ENCODE data around the gene SRCAP.
"Not testable (repeated sequence)": the region's sequence is repeated elsewhere in the genome, so short reads cannot be mapped to it uniquely, and the experiment has no call there.

The SRCAP gene

GRCh38 chr16:30699615-30700099 is 686 bp downstream of the SRCAP start:
- no peak for DNase-seq

GRCh38 chr16:30700491-30700890 is 1.5 kb downstream of the SRCAP start:
- DNase-seq: no peak

- no peak for DNase-seq
Observed at GRCh38 chr16:30700971-30701370, 2.0 kb downstream of the SRCAP start.

- DNase-seq: not testable (repeated sequence)
Observed at GRCh38 chr16:30703071-30703470, 4.1 kb downstream of the SRCAP start.

GRCh38 chr16:30703971-30704370 is 5.0 kb downstream of the SRCAP start:
- DNase-seq: no peak

GRCh38 chr16:30706046-30706445 is 7.1 kb downstream of the SRCAP start:
- DNase-seq: no peak

- DNase-seq: no peak
Observed at GRCh38 chr16:30710971-30711370, 12.0 kb downstream of the SRCAP start.

GRCh38 chr16:30711712-30712111 is 12.7 kb downstream of the SRCAP start:
- no peak for DNase-seq

- no peak for DNase-seq
Observed at GRCh38 chr16:30715750-30716445, 16.9 kb downstream of the SRCAP start.

- DNase-seq: no peak
Observed at GRCh38 chr16:30720086-30720485, 21.1 kb downstream of the SRCAP start.

- no peak for DNase-seq
Observed at GRCh38 chr16:30720694-30721093, 21.7 kb downstream of the SRCAP start.

GRCh38 chr16:30721167-30721566 is 22.2 kb downstream of the SRCAP start:
- DNase-seq: no peak

GRCh38 chr16:30721606-30722005 is 22.6 kb downstream of the SRCAP start:
- peak; percentile 66 for DNase-seq

GRCh38 chr16:30722443-30722842 is 23.5 kb downstream of the SRCAP start:
- no peak for DNase-seq

- no peak for DNase-seq
Observed at GRCh38 chr16:30722916-30723315, 23.9 kb downstream of the SRCAP start.

- DNase-seq: no peak
Observed at GRCh38 chr16:30723725-30724355, 24.9 kb downstream of the SRCAP start.

- DNase-seq: no peak
Observed at GRCh38 chr16:30724641-30725417, 25.9 kb downstream of the SRCAP start.

GRCh38 chr16:30725418-30725792 is 26.4 kb downstream of the SRCAP start:
- DNase-seq: no peak

- DNase-seq: no peak
Observed at GRCh38 chr16:30728321-30728720, 29.4 kb downstream of the SRCAP start.

GRCh38 chr16:30728899-30729672 is 30.1 kb downstream of the SRCAP start:
- no peak for DNase-seq

GRCh38 chr16:30731411-30731810 is 32.4 kb downstream of the SRCAP start:
- DNase-seq: no peak

- no peak for DNase-seq
Observed at GRCh38 chr16:30736995-30737793, 38.2 kb downstream of the SRCAP start.
